NCI-H2081 (cell line): ENCODE results near the gene ST6GAL1.
"Not testable (repeated sequence)": the region's sequence is repeated elsewhere in the genome, so short reads cannot be mapped to it uniquely, and the experiment has no call there.

Experiments used
- DNase-seq, 2 experiments: peaks; one replicate each; lab custom pipeline; 2025; lab: John Stamatoyannopoulos, UW

ST6GAL1 gene

GRCh38 chr3:186930143-186930640, at the start of gene ST6GAL1:
ST6GAL1 (plus strand) TSS chr3:186930526; CDS start chr3:187042704, 112,178 bp downstream.
- no peak for DNase-seq

DNA sequence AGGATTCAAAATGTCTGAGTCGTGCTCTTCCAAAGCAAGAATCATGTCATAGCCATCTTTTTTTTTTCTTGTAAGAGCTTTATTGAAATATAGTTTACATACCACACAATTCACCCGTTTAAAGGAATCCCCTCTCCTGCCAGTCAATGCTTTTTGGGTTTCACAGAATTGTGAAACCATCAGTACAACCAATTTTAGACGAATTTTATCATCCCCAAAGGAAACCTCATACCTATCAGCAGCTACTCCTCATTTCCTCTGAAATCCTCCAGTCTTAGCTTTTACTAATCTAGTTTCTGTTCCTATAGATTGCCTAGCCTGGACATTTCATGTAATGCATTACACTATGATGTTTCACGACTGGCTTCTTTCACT, 48.2 kb upstream of the ST6GAL1 start:
- DNase-seq, result no peak

GRCh38 chr3:186882881-186883685, 47.2 kb upstream of the ST6GAL1 start:
- no peak for DNase-seq

- no peak for DNase-seq
These were observed 46.7 kb upstream of the ST6GAL1 start for GRCh38 chr3:186883686-186884058.

- DNase-seq, result not testable (repeated sequence)
These were observed 45.5 kb upstream of the ST6GAL1 start for GRCh38 chr3:186884868-186885267.

- no peak for DNase-seq
These were observed 43.9 kb upstream of the ST6GAL1 start for GRCh38 chr3:186886202-186886981.

GRCh38 chr3:186887507-186887938, 42.8 kb upstream of the ST6GAL1 start:
- not testable (repeated sequence) for DNase-seq

GRCh38 chr3:186888569-186888968, 41.8 kb upstream of the ST6GAL1 start:
- no peak for DNase-seq

GRCh38 chr3:186889698-186890097, 40.6 kb upstream of the ST6GAL1 start:
- DNase-seq, result not testable (repeated sequence)

DNA sequence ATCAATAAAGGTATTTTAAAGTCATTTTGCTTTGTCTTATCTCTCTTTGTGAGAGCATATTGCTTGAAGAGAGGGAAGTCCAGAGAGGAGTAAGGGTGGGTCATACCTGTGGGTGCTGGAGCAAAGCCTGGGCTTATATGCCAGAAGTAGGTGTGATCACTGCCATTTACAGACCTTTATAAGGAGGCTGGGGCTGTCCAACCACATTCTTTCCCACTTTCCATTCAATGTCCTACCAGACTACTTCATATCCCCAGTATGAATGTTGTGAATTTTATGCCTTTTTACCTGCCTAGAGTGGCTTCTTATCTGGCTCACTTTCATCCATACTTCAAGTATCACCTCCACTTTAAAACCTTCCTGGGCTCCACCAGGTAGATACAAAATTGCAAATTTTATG, 39.4 kb upstream of the ST6GAL1 start:
- DNase-seq, result no peak

DNA sequence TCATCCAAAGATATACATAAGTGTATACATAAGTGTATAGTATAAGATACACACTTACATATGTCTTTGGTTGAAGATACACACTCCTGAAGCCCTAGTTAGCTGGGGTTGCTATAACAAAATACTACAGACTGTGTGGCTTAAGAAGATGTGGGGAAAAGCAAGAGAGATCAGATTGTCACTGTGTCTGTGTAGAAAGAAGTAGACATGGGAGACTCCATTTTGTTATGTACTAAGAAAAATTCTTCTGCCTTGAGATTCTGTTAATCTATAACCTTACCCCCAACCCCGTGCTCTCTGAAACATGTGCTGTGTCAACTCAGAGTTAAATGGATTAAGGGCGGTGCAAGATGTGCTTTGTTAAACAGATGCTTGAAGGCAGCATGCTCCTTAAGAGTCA, 37.3 kb upstream of the ST6GAL1 start:
- not testable (repeated sequence) for DNase-seq

DNA sequence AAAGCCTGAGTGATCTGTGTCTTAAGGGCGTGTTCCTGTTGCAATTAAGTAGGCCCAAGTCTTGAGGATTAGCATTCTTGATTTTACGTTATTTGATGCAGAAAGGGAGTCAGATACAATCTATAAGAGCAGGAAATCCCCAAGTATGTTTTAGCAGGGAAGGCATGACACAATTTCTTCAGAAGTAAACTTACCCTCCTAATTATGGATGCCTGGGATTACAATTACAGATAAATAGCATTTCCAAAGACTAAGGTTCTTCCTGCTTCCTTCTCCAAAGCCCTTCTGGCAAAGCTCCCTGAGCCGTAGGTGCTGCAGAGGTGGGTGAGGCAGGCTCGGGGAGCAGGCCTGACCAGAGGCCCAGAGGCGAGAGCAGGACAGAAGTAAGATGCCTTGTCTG, 34.9 kb upstream of the ST6GAL1 start:
- no peak for DNase-seq

- no peak for DNase-seq
These were observed 34.3 kb upstream of the ST6GAL1 start for GRCh38 chr3:186896006-186896405.

GRCh38 chr3:186896875-186897274, 33.5 kb upstream of the ST6GAL1 start:
- DNase-seq, result no peak

DNA sequence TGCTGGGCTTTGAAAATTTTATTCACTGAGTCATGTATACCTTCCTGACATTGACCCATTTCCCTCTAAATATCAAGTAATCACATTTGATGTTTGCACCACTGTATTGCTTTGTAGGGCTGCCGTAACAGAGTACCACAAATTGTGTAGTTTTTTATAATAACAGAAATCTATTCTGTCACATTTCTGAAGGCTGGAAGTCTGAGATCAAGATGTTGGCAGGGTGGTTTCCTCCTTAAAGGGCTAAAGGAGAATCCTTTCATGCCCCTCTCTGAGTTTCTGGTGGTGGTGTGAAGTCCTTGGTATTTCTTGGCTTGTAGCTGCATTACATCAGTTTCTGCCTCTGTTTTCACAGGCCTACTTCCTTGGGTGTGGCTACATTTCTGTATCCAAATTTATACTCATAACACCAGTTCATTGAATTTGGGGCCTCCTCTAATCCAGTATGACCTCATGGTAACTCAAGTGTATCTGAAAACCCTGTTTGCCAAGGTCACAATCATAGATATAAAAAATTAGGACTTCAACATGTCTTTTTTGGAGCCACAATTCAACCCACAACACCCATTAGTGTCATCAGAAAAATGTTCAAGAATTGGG, 29.1 kb upstream of the ST6GAL1 start:
- DNase-seq, result no peak

- no peak for DNase-seq
These were observed 28.2 kb upstream of the ST6GAL1 start for GRCh38 chr3:186902154-186902553.

DNA sequence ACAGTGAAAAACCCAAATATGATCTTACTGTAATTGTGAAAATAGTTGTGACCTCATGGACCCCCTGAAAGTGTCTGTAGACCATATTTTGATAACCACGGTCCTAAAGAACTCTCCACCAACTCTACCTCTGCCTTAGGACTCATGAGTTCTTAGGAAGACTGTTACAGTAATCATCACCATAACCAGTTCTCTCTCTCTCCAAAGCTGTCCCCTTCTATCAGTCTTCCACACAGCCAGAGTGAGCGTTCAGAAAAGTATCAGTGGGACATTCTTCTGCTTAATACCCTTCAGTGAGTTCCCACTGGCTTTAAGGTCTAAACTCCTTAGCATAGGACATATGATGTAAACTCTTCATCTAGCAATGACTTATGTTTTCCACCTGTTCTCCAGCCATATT, 27.6 kb upstream of the ST6GAL1 start:
- DNase-seq, result no peak

- DNase-seq, result not testable (repeated sequence)
These were observed 26.6 kb upstream of the ST6GAL1 start for GRCh38 chr3:186903676-186904075.

DNA sequence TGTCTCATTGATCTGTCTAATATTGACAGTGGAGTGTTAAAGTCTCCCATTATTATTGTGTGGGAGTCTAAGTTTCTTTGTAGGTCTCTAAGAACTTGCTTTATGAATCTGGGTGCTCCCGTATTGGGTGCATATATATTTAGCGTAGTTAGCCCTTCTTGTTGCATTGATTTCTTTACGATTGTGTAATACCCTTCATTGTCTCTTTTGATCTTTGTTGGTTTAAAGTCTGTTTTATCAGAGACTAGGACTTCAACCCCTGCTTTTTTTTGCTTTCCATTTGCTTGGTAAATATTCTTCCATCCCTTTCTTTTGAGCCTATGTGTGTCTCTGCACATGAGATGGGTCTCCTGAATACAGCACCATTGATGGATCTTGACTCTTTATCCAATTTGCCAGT, 23.3 kb upstream of the ST6GAL1 start:
- DNase-seq, result not testable (repeated sequence)

DNA sequence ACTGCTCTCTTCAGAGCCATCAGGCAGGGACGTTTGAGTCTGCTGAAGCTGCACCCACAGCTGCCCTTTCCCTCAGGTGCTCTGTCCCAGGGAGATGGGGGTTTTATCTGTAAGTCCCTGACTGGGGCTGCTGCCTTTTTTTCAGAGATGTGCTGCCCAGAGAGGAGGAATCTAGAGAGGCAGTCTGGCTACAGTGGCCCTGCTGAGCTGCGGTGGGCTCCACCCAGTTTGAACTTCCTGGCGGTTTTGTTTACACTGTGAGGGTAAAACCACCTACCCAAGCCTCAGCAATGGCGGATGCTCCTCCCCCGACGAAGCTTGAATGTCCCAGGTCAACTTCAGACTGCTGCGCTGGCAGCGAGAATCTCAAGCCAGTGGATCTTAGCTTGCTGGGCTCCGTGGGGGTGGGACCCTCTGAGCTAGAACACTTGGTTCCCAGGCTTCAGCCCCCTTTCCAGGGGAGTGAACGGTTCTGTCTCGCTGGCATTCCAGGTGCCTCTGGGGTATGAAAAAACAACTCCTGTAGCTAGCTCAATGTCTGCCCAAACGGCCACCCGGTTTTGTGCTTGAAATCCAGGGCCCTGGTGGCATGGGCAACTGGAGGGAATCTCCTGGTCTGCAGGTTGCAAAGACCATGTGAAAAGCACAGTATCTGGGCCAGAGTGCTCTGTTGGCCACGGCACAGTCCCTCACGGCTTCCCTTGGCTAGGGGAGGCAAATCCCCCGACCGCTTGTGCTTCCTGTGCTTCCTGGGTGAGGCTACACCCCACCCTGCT, 21.1 kb upstream of the ST6GAL1 start:
- no peak for DNase-seq

DNA sequence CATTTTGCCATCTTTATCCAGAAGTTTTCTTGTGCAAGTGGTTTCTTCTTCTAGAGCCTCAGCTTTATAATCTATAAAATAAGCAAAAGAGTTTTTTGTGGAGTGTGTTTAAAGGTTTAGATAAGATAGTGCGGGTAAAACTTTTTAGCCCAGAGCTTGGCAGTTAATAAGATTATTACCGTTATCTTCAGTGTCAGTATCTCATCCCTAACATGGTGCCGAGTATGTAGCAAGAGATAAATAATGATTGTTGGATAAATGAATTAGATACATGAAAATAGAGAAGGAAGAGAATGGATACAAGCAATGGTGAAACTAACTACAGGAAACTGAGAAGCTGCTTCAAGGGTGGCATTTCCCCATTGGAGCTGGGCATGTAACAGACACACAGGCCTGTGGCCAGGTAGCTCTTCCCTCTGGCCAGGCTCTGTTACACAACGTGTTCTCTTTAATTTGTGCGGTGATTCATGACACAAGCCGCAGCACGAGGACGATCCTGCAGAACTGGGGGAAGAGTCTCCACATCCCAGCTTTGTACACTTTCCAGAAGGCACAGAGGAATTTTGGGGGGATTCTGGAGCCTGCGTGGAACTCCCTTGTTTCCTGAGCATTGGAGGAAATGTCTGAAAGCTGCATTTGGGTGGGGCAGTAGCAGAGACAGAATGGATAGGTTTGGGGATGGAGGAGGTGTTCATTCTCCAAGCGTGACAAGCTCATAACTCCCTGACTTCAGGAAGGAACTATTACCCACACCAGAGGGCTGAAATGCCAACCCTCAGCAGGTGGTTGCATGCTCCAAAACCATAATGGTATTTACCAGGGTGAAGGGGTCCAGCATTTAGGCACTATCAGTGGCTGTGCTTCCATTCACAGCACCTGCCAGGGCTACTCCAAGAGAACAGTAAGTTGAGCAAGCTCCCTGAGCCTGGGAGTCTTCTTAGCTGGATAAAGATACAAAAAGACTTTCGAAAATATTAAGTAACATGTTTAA, 14.2 kb upstream of the ST6GAL1 start:
- no peak for DNase-seq
